ENCODE measurements around the gene ACIN1.

Gene ACIN1

GRCh38 chr14:23080474-23080873 is 14.5 kb downstream of the ACIN1 start:
- no peak for DNase-seq (ENCODE audit: low read depth)

- peak; percentile 55 for DNase-seq (ENCODE audit: low read depth)
Observed at GRCh38 chr14:23079716-23080115, 15.2 kb downstream of the ACIN1 start.

GRCh38 chr14:23078692-23079116 is 16.2 kb downstream of the ACIN1 start:
- peak; percentile 98 for DNase-seq (ENCODE audit: low read depth)

GRCh38 chr14:23077962-23078361 is 17.0 kb downstream of the ACIN1 start:
- DNase-seq (ENCODE audit: low read depth) = no peak

- peak; percentile 67 for DNase-seq (ENCODE audit: low read depth)
Observed at GRCh38 chr14:23076785-23077408, 18.0 kb downstream of the ACIN1 start.

- no peak for DNase-seq (ENCODE audit: low read depth)
Observed at GRCh38 chr14:23074906-23075305, 20.0 kb downstream of the ACIN1 start.

GRCh38 chr14:23071921-23072539 is 22.9 kb downstream of the ACIN1 start:
- DNase-seq (ENCODE audit: low read depth) = peak; percentile 47

GRCh38 chr14:23071244-23071920 is 23.6 kb downstream of the ACIN1 start:
- DNase-seq (ENCODE audit: low read depth) = peak; percentile 91

GRCh38 chr14:23070262-23071129 is 24.4 kb downstream of the ACIN1 start:
- DNase-seq (ENCODE audit: low read depth) = peak; percentile 35

GRCh38 chr14:23069413-23069806 is 25.5 kb downstream of the ACIN1 start:
- no peak for DNase-seq (ENCODE audit: low read depth)

GRCh38 chr14:23068789-23069412 is 26.0 kb downstream of the ACIN1 start:
- peak; percentile 93 for DNase-seq (ENCODE audit: low read depth)

- DNase-seq (ENCODE audit: low read depth) = no peak
Observed at GRCh38 chr14:23067847-23068788, 26.8 kb downstream of the ACIN1 start.

- DNase-seq (ENCODE audit: low read depth) = no peak
Observed at GRCh38 chr14:23066855-23067744, 27.8 kb downstream of the ACIN1 start.

- no peak for DNase-seq (ENCODE audit: low read depth)
Observed at GRCh38 chr14:23066368-23066767, 28.6 kb downstream of the ACIN1 start.

- no peak for DNase-seq (ENCODE audit: low read depth)
Observed at GRCh38 chr14:23063601-23064000, 31.3 kb downstream of the ACIN1 start.

- peak; percentile 96 for DNase-seq (ENCODE audit: low read depth)
Observed at GRCh38 chr14:23062002-23062401, 32.9 kb downstream of the ACIN1 start.

- DNase-seq (ENCODE audit: low read depth) = no peak
Observed at GRCh38 chr14:23060536-23061260, 34.2 kb downstream of the ACIN1 start.

- no peak for DNase-seq (ENCODE audit: low read depth)
Observed at GRCh38 chr14:23058654-23059504, 36.1 kb downstream of the ACIN1 start.

Data from ELR (cell line).